GM12875 (cell line): ENCODE measurements around the gene KRTAP9-4.

Experiments used
- H3K4me3 ChIP-seq: one replicate; pipeline ENCODE4 v1.5.1; 2011; ENCODE audit warnings: low read depth, low read length, control low read depth
- CTCF ChIP-seq: IDR thresholded peaks from 2 replicates; pipeline ENCODE4 v1.5.1; 2011; ENCODE audit warnings: low read depth, mild to moderate bottlenecking, control low read depth, inconsistent platforms, low read length, moderate library complexity, borderline replicate concordance; ENCODE audit not compliant: insufficient read depth

The KRTAP9-4 gene

GRCh38 chr17:41278176-41278955, 28.9 kb downstream of the KRTAP9-4 start:
- no peak overlapping the region for H3K4me3 ChIP-seq
- no peak for TF ChIP-seq CTCF

GRCh38 chr17:41284043-41284442, 34.6 kb downstream of the KRTAP9-4 start:
- no peak for TF ChIP-seq CTCF
- no peak overlapping the region for H3K4me3 ChIP-seq

- TF ChIP-seq CTCF: no peak
- no peak overlapping the region for H3K4me3 ChIP-seq
Measured at GRCh38 chr17:41284546-41284945, 35.1 kb downstream of the KRTAP9-4 start.

- TF ChIP-seq CTCF: no peak
- no peak overlapping the region for H3K4me3 ChIP-seq
Measured at GRCh38 chr17:41287050-41287449, 37.6 kb downstream of the KRTAP9-4 start.

- no peak for TF ChIP-seq CTCF
Measured at GRCh38 chr17:41294016-41294415, 44.5 kb downstream of the KRTAP9-4 start.

GRCh38 chr17:41296846-41297245, 47.4 kb downstream of the KRTAP9-4 start:
- TF ChIP-seq CTCF: no peak

More at GRCh38 chr17:41294016-41294415, 44.5 kb downstream of the KRTAP9-4 start:
- H3K4me3 ChIP-seq: no peak overlapping the region

GRCh38 chr17:41298458-41299135, 49.1 kb downstream of the KRTAP9-4 start:
- no peak overlapping the region for H3K4me3 ChIP-seq
- no peak for TF ChIP-seq CTCF

More at GRCh38 chr17:41296846-41297245, 47.4 kb downstream of the KRTAP9-4 start:
- H3K4me3 ChIP-seq: no peak overlapping the region
